SK-N-SH (cell line): ENCODE measurements around the gene TSSK2.

ENCODE experiments used
- CTCF ChIP-seq: fragments of 200-600 bp; sonication (generic); IDR thresholded peaks from 2 replicates; pipeline ENCODE4 v1.6.1; 2017; ENCODE audit warnings: antibody characterized with exemption, mild to moderate bottlenecking, moderate library complexity
- EZH2phosphoT487 ChIP-seq: fragments of 200-600 bp; sonication (generic); IDR thresholded peaks from 2 replicates; pipeline ENCODE4 v1.6.1; 2017; ENCODE audit warnings: low read depth, mixed run types, mild to moderate bottlenecking, antibody characterized with exemption, moderate library complexity, borderline replicate concordance
- POLR2AphosphoS5 ChIP-seq: IDR thresholded peaks from 2 replicates; pipeline ENCODE4 v1.6.1; 2012; ENCODE audit warnings: low read depth, low read length

DNA sequence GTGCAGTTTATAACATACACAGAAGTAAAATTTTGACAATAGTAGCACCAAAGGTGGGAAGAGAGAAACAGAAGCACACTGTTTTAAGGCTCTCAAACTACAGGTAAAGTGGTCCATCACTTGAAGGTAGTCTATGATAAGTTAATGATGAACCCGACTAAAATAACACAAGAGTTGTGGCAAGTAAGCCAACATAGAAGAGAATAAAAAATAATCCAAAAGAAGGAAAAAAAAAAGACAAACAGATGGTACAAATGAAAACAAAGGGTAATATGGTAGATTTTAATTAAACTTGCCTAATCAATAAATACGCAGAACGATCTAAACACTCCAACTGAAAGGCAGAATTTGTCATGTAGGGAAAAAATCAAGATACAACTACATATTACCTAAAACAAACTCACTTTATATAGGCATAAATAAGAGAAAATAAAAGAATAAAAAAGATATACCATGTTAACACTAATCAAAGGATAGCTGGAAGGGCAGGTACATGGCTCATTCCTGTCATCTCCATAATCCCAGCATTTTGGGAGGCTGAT lies 40.5 kb upstream of the TSSK2 start:
- TF ChIP-seq CTCF: no peak
- no peak for TF ChIP-seq POLR2AphosphoS5
- no peak for TF ChIP-seq EZH2phosphoT487
